Neuronal stem cell (in vitro differentiated cells): ENCODE measurements around the gene SP5.
A peak's percentile ranks its signal among the peaks of the same experiment; 100 is the strongest.

Experiments
- DNase-seq: peaks from one replicate; pipeline ENCODE4 v3.0.0-alpha.2; 2013; ENCODE audit warnings: low spot score
- H2AFZ ChIP-seq: one replicate; pipeline ENCODE4 v1.6.1; 2013; ENCODE audit warnings: mild to moderate bottlenecking, low read length, inconsistent platforms
- H2AK5ac ChIP-seq: 2 replicates; pipeline ENCODE4 v1.6.1; 2013; ENCODE audit warnings: low read depth, mild to moderate bottlenecking, inconsistent platforms, low read length, moderate library complexity, mixed read lengths
- H2BK120ac ChIP-seq: 2 replicates; pipeline ENCODE4 v1.6.1; 2013; ENCODE audit warnings: low read depth, mild to moderate bottlenecking, inconsistent platforms, low read length, moderate library complexity, mixed read lengths
- H2BK12ac ChIP-seq: one replicate; pipeline ENCODE4 v1.6.1; 2013; ENCODE audit warnings: low read length, inconsistent platforms
- H2BK15ac ChIP-seq: 2 replicates; pipeline ENCODE4 v1.6.1; 2013; ENCODE audit warnings: mild to moderate bottlenecking, low read length, inconsistent platforms, mixed read lengths
- H2BK5ac ChIP-seq: one replicate; pipeline ENCODE4 v1.6.1; 2013; ENCODE audit warnings: inconsistent platforms, mild to moderate bottlenecking, low read length, moderate library complexity
- H3K14ac ChIP-seq: one replicate; pipeline ENCODE4 v1.6.1; 2013; ENCODE audit warnings: low read length, inconsistent platforms
- H3K18ac ChIP-seq: 2 replicates; pipeline ENCODE4 v1.6.1; 2013; ENCODE audit warnings: low read length, inconsistent platforms
- H3K23ac ChIP-seq: 2 replicates; pipeline ENCODE4 v1.6.1; 2013; ENCODE audit warnings: low read depth, mild to moderate bottlenecking, mixed read lengths, low read length, inconsistent platforms; ENCODE audit not compliant: poor library complexity
- H3K27ac ChIP-seq: replicated peaks from 3 replicates; pipeline ENCODE4 v1.5.1; 2013; ENCODE audit warnings: low read length, inconsistent platforms
- H3K27me3 ChIP-seq, 3 experiments: 2 replicates each; pipeline ENCODE4 v1.6.1; 2013; ENCODE audit warnings: low read length in 3 of 3, mild to moderate bottlenecking in 2 of 3, inconsistent platforms in 1 of 3, low read depth in 1 of 3, mixed read lengths in 1 of 3, moderate library complexity in 1 of 3; ENCODE audit not compliant: control insufficient read depth in 3 of 3, insufficient read depth in 3 of 3
- H3K36me3 ChIP-seq, 2 donors: replicated peaks in 1 of 2; 2 replicates each; pipeline ENCODE4 v1.6.1; 2013; ENCODE audit warnings: low read length in 2 of 2; ENCODE audit not compliant: control insufficient read depth in 2 of 2, insufficient read depth in 2 of 2
- H3K4ac ChIP-seq: 2 replicates; pipeline ENCODE4 v1.6.1; 2013; ENCODE audit warnings: inconsistent platforms, mild to moderate bottlenecking, low read length, moderate library complexity
- H3K4me1 ChIP-seq, 2 donors: 1 replicate in 1 of 2; 2 replicates in 1 of 2; pipeline ENCODE4 v1.6.1; 2013; ENCODE audit warnings: low read length in 2 of 2, low read depth in 1 of 2; ENCODE audit not compliant: control insufficient read depth in 2 of 2, insufficient read depth in 1 of 2
- H3K4me2 ChIP-seq: one replicate; pipeline ENCODE4 v1.6.1; 2013; ENCODE audit warnings: mild to moderate bottlenecking, low read length, inconsistent platforms; ENCODE audit not compliant: insufficient read depth, poor library complexity, severe bottlenecking
- H3K4me3 ChIP-seq, 2 donors: 2 replicates each; pipeline ENCODE4 v1.5.1; 2013; ENCODE audit warnings: low read length in 2 of 2, mild to moderate bottlenecking in 2 of 2, inconsistent platforms in 1 of 2, moderate library complexity in 1 of 2
- H3K79me1 ChIP-seq: one replicate; pipeline ENCODE4 v1.6.1; 2013; ENCODE audit warnings: low read depth, mild to moderate bottlenecking, inconsistent platforms, low read length, moderate library complexity
- H3K9ac ChIP-seq: one replicate; pipeline ENCODE4 v1.6.1; 2013; ENCODE audit warnings: mild to moderate bottlenecking, low read depth, low read length, inconsistent platforms; ENCODE audit not compliant: poor library complexity
- H3K9me3 ChIP-seq, 2 donors: replicated peaks in 1 of 2; 2 replicates each; pipeline versions ENCODE3 to v1.6.1; 2013; ENCODE audit warnings: low read length in 2 of 2, mild to moderate bottlenecking in 2 of 2, inconsistent platforms in 1 of 2, low read depth in 1 of 2, mixed read lengths in 1 of 2, moderate library complexity in 1 of 2; ENCODE audit not compliant: control insufficient read depth in 2 of 2, insufficient read depth in 1 of 2
- H4K8ac ChIP-seq: one replicate; pipeline ENCODE4 v1.6.1; 2013; ENCODE audit warnings: low read depth, mild to moderate bottlenecking, inconsistent platforms, low read length, moderate library complexity
- H4K91ac ChIP-seq: one replicate; pipeline ENCODE4 v1.6.1; 2013; ENCODE audit warnings: low read length, low read depth, mild to moderate bottlenecking, inconsistent platforms; ENCODE audit not compliant: poor library complexity
- WGBS, 2 donors: extraction: QIAGEN DNeasy Blood & Tissue Kit; methylation state at CpG; one replicate each; pipeline ENCODE4 v1.1.7; 2013; ENCODE audit warnings: missing lambda C conversion rate in 2 of 2, mixed read lengths in 1 of 2; ENCODE audit not compliant: insufficient read length in 2 of 2, insufficient replicate concordance in 1 of 2; ENCODE audit errors: extremely low coverage in 2 of 2; 5-methylcytosine and 5-hydroxymethylcytosine counted together

Gene SP5

GRCh38 chr2:170711196-170711773 is 3.9 kb upstream of the SP5 start:
- no peak overlapping the region for H2BK12ac ChIP-seq
- H2BK5ac ChIP-seq, result no peak overlapping the region
- H3K79me1 ChIP-seq, result peaks cover 2% of the 10 kb centered on the region
- H2AFZ ChIP-seq, result no peak overlapping the region
- peak overlapping the region; percentile 11 for H3K18ac ChIP-seq
- no peak overlapping the region for H3K23ac ChIP-seq
- H3K4ac ChIP-seq, result no peak overlapping the region
- H3K36me3 ChIP-seq, result no peaks in the 10 kb centered on the region
- no peak overlapping the region for H3K9ac ChIP-seq
- peaks cover 2 to 17% of the 10 kb centered on the region in 2 donors for H3K4me1 ChIP-seq
- H2BK15ac ChIP-seq, result no peak overlapping the region
- no peak overlapping the region for H2AK5ac ChIP-seq
- H3K4me3 ChIP-seq, result no peak overlapping the region
- no peak overlapping the region for H4K8ac ChIP-seq
- H2BK120ac ChIP-seq, result no peak overlapping the region
- WGBS, 2 donors, result no CpG with 5 or more reads among the region's 9 CpGs
- H4K91ac ChIP-seq, result no peak overlapping the region
- no peak overlapping the region for H3K27ac ChIP-seq
- no peak overlapping the region for H3K14ac ChIP-seq
- peaks cover 43 to 92% (median 71%) of the 10 kb centered on the region in 3 experiments for H3K27me3 ChIP-seq
- peak; percentile 12 for DNase-seq
- no peaks in the 10 kb centered on the region for H3K9me3 ChIP-seq
- peak overlapping the region; percentile 61 for H3K4me2 ChIP-seq

- Histone ChIP-seq H3K4me3 (no peak overlapping the region), H3K27me3 (peaks cover 50 to 94% (median 78%) of the 10 kb centered on the region in 3 experiments), H4K91ac (no peak overlapping the region), H3K4ac (no peak overlapping the region), H3K9ac (no peak overlapping the region), H2AK5ac (no peak overlapping the region), H4K8ac (no peak overlapping the region), H2BK120ac (peak overlapping the region; percentile 70), H2BK5ac (no peak overlapping the region), H3K4me1 (peaks cover 2 to 18% of the 10 kb centered on the region in 2 donors), H3K23ac (no peak overlapping the region), H3K9me3 (no peaks in the 10 kb centered on the region), H2BK12ac (no peak overlapping the region), H3K4me2 (peak overlapping the region; percentile 61), H3K18ac (peak overlapping the region; percentile 56), H2AFZ (peak overlapping the region; percentile 36), H3K14ac (no peak overlapping the region), H2BK15ac (no peak overlapping the region), H3K27ac (no peak overlapping the region), H3K79me1 (peaks cover 3% of the 10 kb centered on the region), H3K36me3 (no peaks in the 10 kb centered on the region)
- DNase-seq, result peak; percentile 36
- no CpG with 5 or more reads among the region's 51 CpGs for WGBS, 2 donors
Observed at GRCh38 chr2:170711774-170712652, 3.1 kb upstream of the SP5 start.

GRCh38 chr2:170712653-170713542 is 2.2 kb upstream of the SP5 start:
- no peak overlapping the region for H4K91ac ChIP-seq
- peak overlapping the region; percentile 72 for H3K9ac ChIP-seq
- H3K4me1 ChIP-seq, result peaks cover 2 to 23% of the 10 kb centered on the region in 2 donors
- peak overlapping the region; percentile 52 for H3K23ac ChIP-seq
- H3K27me3 ChIP-seq, result peaks cover 57 to 99% (median 84%) of the 10 kb centered on the region in 3 experiments
- H2AFZ ChIP-seq, result no peak overlapping the region
- H3K14ac ChIP-seq, result peak overlapping the region; percentile 38
- H3K9me3 ChIP-seq, result peaks cover 0 to 2% of the 10 kb centered on the region in 2 donors
- no peak for DNase-seq
- no CpG with 5 or more reads among the region's 41 CpGs for whole genome bisulfite sequencing, 2 donors
- no peak overlapping the region for H4K8ac ChIP-seq
- peak overlapping the region; percentile 74 for H3K18ac ChIP-seq
- no peak overlapping the region for H2BK15ac ChIP-seq
- H2AK5ac ChIP-seq, result peak overlapping the region; percentile 95
- H3K36me3 ChIP-seq, result no peaks in the 10 kb centered on the region
- H3K79me1 ChIP-seq, result peaks cover 3% of the 10 kb centered on the region
- H2BK5ac ChIP-seq, result peak overlapping the region; percentile 13
- H3K4ac ChIP-seq, result no peak overlapping the region
- H3K4me2 ChIP-seq, result peak overlapping the region; percentile 40
- no peak overlapping the region for H2BK12ac ChIP-seq
- H2BK120ac ChIP-seq, result no peak overlapping the region
- no peak overlapping the region for H3K27ac ChIP-seq
- no peak overlapping the region for H3K4me3 ChIP-seq
